HepG2 (cell line): ENCODE measurements around the gene PTPN18.

Experiments used
- ATF7-NPFF ChIP-seq: sonication (generic); formaldehyde crosslinking; IDR thresholded peaks from 2 replicates; pipeline ENCODE4 v1.8.1; 2023; ENCODE audit warnings: mild to moderate bottlenecking, low read depth, missing genetic modification reagents, moderate library complexity
- EZH2 ChIP-seq: conservative IDR thresholded peaks from 2 replicates; pipeline ENCODE4 v1.6.1; 2012; ENCODE audit warnings: mild to moderate bottlenecking, low read depth, low read length, moderate library complexity
- FOXJ3 ChIP-seq: sonication (generic); formaldehyde crosslinking; IDR thresholded peaks from 2 replicates; pipeline ENCODE4 v1.4.0; 2020; ENCODE audit warnings: missing genetic modification reagents, mild to moderate bottlenecking, borderline replicate concordance
- FOXM1 ChIP-seq: sonication (generic); formaldehyde crosslinking; IDR thresholded peaks from 2 replicates; pipeline ENCODE4 v1.5.0; 2020; ENCODE audit warnings: missing genetic modification reagents
- JUND ChIP-seq: sonication (generic); formaldehyde crosslinking; IDR thresholded peaks from 2 replicates; pipeline ENCODE4 v1.8.0; 2022; ENCODE audit warnings: mild to moderate bottlenecking, missing genetic modification reagents
- MLX ChIP-seq: IDR thresholded peaks from 2 replicates; pipeline ENCODE4 v1.6.1; 2016
- NFE2L1 ChIP-seq: sonication (generic); formaldehyde crosslinking; IDR thresholded peaks from 2 replicates; pipeline ENCODE4 v1.4.0; 2020; ENCODE audit warnings: missing genetic modification reagents, mild to moderate bottlenecking, borderline replicate concordance
- POLR2A ChIP-seq, 2 experiments: IDR thresholded peaks; 2 replicates each; pipeline ENCODE4 v1.6.1; 2011; ENCODE audit warnings: low read depth in 2 of 2, low read length in 2 of 2, mild to moderate bottlenecking in 1 of 2, moderate library complexity in 1 of 2; ENCODE audit not compliant: insufficient read depth in 1 of 2
- ZNF639 ChIP-seq: conservative IDR thresholded peaks from 2 replicates; pipeline ENCODE4 v1.6.1; 2018; ENCODE audit warnings: missing genetic modification reagents

- TF ChIP-seq FOXJ3 (CRISPR knock-in tag), result no peak
- TF ChIP-seq EZH2, result no peak
- TF ChIP-seq POLR2A (IDR thresholded peaks at IDR 0.05; ENCODE audit: insufficient read depth in 1 of 2, low read depth in 2 of 2, low read length in 2 of 2), result no peak
- no peak for TF ChIP-seq ATF7-NPFF (CRISPR knock-in tag)
- TF ChIP-seq MLX (CRISPR knock-in tag), result no peak
- TF ChIP-seq NFE2L1 (CRISPR knock-in tag), result no peak
- no peak for TF ChIP-seq ZNF639
- no peak for TF ChIP-seq JUND (CRISPR knock-in tag)
- no peak for TF ChIP-seq FOXM1 (CRISPR knock-in tag)
Measured at GRCh38 chr2:130381145-130381544, 25.3 kb downstream of the PTPN18 start.
